Esophagus (tissue), 2 donors: ENCODE measurements around the gene SPATA31C1. TPM values are rescaled to one million over a fixed set of nuclear protein-coding genes. Genes with fewer than 3 reads are reported as not detected.
"Not testable (repeated sequence)": the region's sequence is repeated elsewhere in the genome, so short reads cannot be mapped to it uniquely, and the experiment has no call there.

Experiments
- H3K27ac ChIP-seq, 2 donors: one replicate each; pipeline ENCODE4 v1.5.1; 2013; ENCODE audit warnings: low read depth in 2 of 2, mild to moderate bottlenecking in 2 of 2, inconsistent platforms in 1 of 2, low read length in 1 of 2, moderate library complexity in 1 of 2
- H3K27me3 ChIP-seq, 2 donors: one replicate each; pipeline ENCODE4 v1.6.1; 2013; ENCODE audit warnings: low read length in 2 of 2, control low read depth in 1 of 2, mild to moderate bottlenecking in 1 of 2; ENCODE audit not compliant: insufficient read depth in 2 of 2, control insufficient read depth in 1 of 2
- H3K36me3 ChIP-seq, 2 donors: one replicate each; pipeline ENCODE4 v1.6.1; 2013; ENCODE audit warnings: low read length in 1 of 2; ENCODE audit not compliant: control insufficient read depth in 2 of 2, insufficient read depth in 2 of 2
- H3K4me1 ChIP-seq, 2 donors: one replicate each; pipeline ENCODE4 v1.6.1; 2013; ENCODE audit warnings: low read length in 1 of 2; ENCODE audit not compliant: control insufficient read depth in 2 of 2, insufficient read depth in 2 of 2
- H3K4me3 ChIP-seq, 2 donors: one replicate each; pipeline ENCODE4 v1.5.1; 2013; ENCODE audit warnings: low read length in 2 of 2, mild to moderate bottlenecking in 2 of 2, low read depth in 1 of 2, moderate library complexity in 1 of 2
- H3K9me3 ChIP-seq, 2 donors: one replicate each; pipeline ENCODE4 v1.6.1; 2013; ENCODE audit warnings: mild to moderate bottlenecking in 2 of 2, low read depth in 1 of 2, low read length in 1 of 2, moderate library complexity in 1 of 2; ENCODE audit not compliant: control insufficient read depth in 2 of 2, insufficient read depth in 1 of 2
- WGBS, 2 donors: extraction: QIAGEN DNeasy Blood & Tissue Kit; methylation state at CpG; one replicate each; pipeline ENCODE4 v1.1.7; 2013; 5-methylcytosine and 5-hydroxymethylcytosine counted together
- polyA plus RNA-seq, 2 donors: library from polyadenylated mRNA; stranded (reverse); fragments of 200-250 nt; gene quantifications; one replicate each; pipeline ENCODE4 v1.2.3, GENCODE V29; 2013
- donor health status: healthy with polysubstance abuse.
- donor health status: Bipolar disorder and iron deficiency.

The SPATA31C1 gene
- polyA plus RNA-seq, 2 donors = not detected

DNA sequence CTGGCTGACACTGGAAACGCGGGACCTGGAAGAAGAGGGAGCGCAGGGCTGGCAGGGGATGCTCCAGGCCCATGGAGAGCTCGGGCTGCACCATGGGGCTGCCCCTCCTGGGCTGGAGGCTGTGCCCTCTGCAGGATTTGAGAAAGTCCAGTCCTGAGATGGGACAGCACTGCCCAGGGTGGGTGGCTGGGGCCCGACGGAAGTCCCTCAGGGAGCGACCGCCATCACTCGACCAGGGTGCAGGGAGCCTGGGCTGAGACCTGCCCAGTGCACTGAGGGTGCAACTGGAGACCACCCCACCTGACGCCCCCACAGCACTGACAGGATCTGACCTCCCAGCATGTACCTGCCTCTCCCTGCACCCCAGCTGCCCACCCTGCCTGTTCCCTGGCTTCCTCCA, 7.1 kb downstream of the SPATA31C1 start:
- not testable (repeated sequence) for H3K27ac ChIP-seq, H3K9me3 ChIP-seq, H3K4me3 ChIP-seq, H3K27me3 ChIP-seq, H3K4me1 ChIP-seq, H3K36me3 ChIP-seq
- WGBS, 2 donors = 94 to 97% methylated on average over 5 to 10 of the region's 10 CpGs

DNA sequence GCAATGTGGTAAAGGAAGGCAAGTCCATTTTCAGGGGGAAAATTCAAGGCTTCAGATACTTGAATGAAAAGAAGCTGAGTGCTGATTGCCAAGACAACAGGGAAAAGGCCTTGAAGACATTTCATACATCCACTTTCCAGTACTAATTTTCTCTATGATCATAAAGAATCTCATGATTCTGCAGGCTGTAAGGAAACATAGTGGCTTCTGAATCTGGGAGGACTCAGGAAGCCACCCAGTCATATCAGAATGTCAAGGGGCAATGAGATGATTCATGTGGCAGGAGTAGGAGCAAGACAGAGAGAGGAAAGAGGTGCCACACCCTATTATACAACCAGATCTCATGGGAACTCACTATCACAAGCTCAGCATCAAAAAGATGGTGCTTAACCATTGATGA, 11.4 kb downstream of the SPATA31C1 start:
- not testable (repeated sequence) for H3K9me3 ChIP-seq, H3K4me1 ChIP-seq, H3K27me3 ChIP-seq, H3K4me3 ChIP-seq, H3K36me3 ChIP-seq, H3K27ac ChIP-seq

DNA sequence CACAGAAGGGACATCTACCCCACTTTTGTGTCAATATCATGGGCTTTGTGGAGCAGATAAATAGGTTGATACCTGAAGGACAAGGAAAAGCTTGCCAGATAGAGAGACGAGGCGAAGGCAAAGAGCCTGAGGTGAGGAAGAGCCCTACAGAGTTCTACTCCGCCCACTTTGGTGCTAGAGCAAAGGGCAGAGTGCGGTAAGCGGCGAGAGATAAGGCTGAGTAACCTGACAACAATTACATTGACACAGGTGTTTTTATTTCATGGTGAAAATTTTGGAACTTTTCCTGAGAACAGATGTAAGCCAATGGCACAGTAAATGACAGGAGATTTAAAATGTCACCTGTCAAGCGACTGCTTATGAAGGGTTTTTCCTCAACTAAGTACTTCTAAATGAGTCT, 16.7 kb downstream of the SPATA31C1 start:
- not testable (repeated sequence) for H3K36me3 ChIP-seq, H3K27ac ChIP-seq, H3K27me3 ChIP-seq, H3K4me3 ChIP-seq, H3K4me1 ChIP-seq, H3K9me3 ChIP-seq
- WGBS, 2 donors = 62 to 78% methylated on average over 7 of the region's 7 CpGs

DNA sequence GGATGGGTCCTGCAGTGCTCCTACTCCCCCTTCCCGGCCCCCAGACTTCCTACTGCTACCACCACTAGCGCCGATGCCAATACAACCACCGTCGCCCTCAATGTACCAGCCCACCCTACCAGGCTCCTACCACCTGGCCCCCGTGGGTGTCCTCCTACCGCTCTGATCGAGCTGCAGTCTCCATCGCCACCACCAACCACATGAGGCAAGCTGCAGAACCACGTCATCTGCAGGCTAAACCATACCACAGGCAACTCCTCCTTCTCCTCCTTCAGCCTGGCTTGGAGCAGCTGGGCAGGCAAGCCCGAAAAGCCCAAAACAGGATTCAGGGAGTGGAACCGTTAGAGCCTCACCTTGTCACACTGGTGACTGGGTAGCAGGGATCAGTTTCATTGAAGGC, 19.6 kb downstream of the SPATA31C1 start:
- H3K27me3 ChIP-seq, H3K4me3 ChIP-seq, H3K4me1 ChIP-seq, H3K27ac ChIP-seq, H3K36me3 ChIP-seq, H3K9me3 ChIP-seq: not testable (repeated sequence)
- WGBS, 2 donors = 70 to 83% methylated on average over 2 to 12 of the region's 12 CpGs

DNA sequence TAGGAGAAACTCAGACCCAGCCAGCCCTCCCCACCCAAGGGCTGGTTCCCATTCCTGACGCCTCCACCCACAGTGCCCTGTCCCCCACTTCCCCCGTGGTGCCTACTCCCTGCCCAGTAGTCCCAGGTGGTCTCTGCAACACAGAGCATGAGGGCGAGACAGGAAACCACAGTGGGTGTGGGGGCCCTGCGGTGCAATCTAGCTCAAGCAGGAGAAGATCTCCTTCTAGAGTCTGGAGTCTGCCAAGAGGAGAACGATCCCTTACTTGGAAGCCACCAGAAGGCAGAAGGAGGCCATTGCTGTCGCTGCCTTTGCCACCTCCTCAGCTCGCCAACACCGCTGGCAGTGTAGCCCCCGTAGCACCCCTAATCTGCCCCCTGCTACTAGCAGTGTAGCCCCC, 20.2 kb downstream of the SPATA31C1 start:
- not testable (repeated sequence) for H3K4me3 ChIP-seq, H3K4me1 ChIP-seq, H3K27ac ChIP-seq, H3K27me3 ChIP-seq, H3K9me3 ChIP-seq, H3K36me3 ChIP-seq
- WGBS, 2 donors = 76 to 81% methylated on average over 9 of the region's 9 CpGs

DNA sequence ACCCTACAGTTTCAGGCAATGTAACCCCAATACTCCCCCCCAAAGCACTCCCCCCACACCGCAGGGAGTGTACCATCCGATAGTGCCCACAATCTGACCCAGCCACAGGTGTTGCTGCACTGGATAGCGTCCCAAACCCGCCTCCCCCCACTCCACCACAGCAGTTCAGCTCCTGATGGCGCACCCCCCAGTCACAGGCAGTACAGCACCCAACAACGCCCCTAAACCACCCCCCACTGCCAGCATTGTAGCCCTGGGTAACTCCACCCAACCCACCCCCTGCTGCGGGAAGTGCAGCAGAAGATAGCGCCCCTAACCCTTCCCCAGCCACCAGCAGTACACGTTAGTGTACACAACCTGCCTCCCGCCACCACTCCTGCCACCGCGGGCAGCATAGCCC, 20.6 kb downstream of the SPATA31C1 start:
- H3K9me3 ChIP-seq, H3K27ac ChIP-seq, H3K4me1 ChIP-seq, H3K36me3 ChIP-seq, H3K4me3 ChIP-seq, H3K27me3 ChIP-seq: not testable (repeated sequence)
- WGBS, 2 donors = 82 to 83% methylated on average over 3 to 10 of the region's 12 CpGs

DNA sequence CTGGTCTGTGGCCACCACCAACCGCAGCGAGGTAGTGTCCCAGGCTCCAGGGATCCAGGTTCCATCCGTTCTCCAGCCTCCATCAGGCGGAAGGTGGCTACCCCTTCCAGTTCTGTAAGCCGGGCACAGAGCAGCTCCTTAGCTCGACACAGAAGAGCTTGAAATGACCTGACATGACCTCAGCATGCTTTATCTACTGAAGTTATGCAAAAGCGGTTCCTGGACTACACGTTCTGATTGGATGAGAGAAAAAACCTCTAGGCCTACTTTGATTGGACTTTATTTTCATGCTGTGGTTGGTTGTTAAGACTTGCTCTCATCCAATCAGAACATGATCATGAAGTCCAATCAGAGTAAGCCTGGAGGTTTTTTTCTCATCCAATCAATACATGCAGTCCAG, 21.3 kb downstream of the SPATA31C1 start:
- H3K9me3 ChIP-seq, H3K36me3 ChIP-seq, H3K4me1 ChIP-seq, H3K27ac ChIP-seq, H3K27me3 ChIP-seq, H3K4me3 ChIP-seq: not testable (repeated sequence)
- WGBS, 2 donors = 91 to 94% methylated on average over 5 to 8 of the region's 8 CpGs

DNA sequence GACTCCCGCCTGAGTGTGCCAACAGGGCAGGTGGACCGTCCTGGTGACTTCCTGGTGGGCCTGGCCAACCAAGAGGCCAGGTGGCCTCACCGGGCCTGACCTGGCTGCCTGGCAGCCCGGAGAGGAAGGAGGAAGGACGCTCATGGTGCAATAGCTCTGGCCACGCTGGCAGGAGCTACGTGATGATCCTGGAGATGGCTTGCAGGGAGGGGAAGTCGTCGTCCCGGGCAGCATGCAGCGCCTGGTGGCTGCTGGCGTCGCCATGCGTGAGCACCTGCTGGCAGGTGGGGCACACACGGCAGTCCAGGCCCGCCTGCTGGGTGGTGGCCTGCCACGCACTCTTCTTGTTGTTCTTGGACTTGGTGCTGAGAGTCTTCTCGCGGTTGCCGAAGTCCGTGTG, 26.3 kb downstream of the SPATA31C1 start:
- WGBS, 2 donors = 86 to 88% methylated on average over 21 of the region's 21 CpGs
- no peaks in the 10 kb centered on the region for H3K4me1 ChIP-seq
- no peak overlapping the region for H3K27ac ChIP-seq
- H3K27me3 ChIP-seq = peaks cover 0 to 3% of the 10 kb centered on the region in 2 donors
- H3K4me3 ChIP-seq = no peak overlapping the region
- H3K36me3 ChIP-seq = no peaks in the 10 kb centered on the region
- H3K9me3 ChIP-seq = no peaks in the 10 kb centered on the region

DNA sequence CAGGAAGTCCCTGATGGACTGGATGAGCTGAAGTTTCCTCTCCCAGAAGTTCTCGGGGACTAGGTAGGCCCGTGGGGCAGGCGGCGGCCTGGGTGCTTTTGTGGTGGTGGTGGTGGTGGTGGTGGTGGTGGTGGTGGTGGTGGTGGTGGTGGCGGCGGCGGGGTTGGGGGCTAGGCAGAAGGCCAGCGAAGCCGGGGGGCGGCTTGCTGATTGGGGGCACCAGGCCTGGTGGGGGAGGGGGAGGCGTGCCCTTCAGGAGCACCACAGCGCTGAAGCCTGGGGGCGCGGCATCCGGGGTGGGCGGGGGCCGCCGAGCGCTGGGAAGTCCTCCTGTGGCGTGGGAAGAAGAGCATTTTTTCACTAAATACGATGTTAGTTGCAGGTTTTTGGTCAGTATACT, 26.9 kb downstream of the SPATA31C1 start:
- Histone ChIP-seq H3K27ac (no peak overlapping the region), H3K9me3 (no peaks in the 10 kb centered on the region), H3K36me3 (no peaks in the 10 kb centered on the region), H3K4me3 (no peak overlapping the region), H3K27me3 (peaks cover 0 to 3% of the 10 kb centered on the region in 2 donors), H3K4me1 (no peaks in the 10 kb centered on the region)
- 33 to 51% methylated on average over 19 to 21 of the region's 21 CpGs for WGBS, 2 donors

DNA sequence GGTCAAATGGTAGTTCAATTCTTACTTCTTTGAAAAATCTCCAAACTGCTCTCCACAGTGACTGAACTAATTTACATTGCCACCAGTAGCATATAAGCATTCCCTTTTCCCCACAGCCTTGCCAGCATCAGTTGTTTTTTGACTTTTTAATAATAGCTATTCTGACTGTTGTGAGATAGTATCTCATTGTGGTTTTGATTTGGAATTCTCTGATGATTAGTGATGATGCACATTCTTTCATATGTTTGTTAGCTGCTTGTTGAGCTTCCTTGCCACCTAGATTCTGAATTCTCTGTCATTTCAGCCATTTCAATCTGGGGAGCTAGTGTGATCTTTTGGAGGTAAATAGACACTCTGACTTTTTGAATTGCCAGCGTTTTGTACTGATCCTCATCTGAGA, 32.5 kb downstream of the SPATA31C1 start:
- Histone ChIP-seq H3K4me1 (no peaks in the 10 kb centered on the region), H3K27ac (no peak overlapping the region), H3K36me3 (no peaks in the 10 kb centered on the region), H3K4me3 (no peak overlapping the region), H3K27me3 (peaks cover 2 to 3% of the 10 kb centered on the region in 2 donors), H3K9me3 (peaks cover 0 to 4% of the 10 kb centered on the region in 2 donors)
- WGBS, 2 donors = 76 to 81% methylated on average over 1 of the region's 1 CpG
